Stimulated activated CD8-positive, alpha-beta memory T cell treated with anti-CD3 and anti-CD28 coated beads, Interleukin-4, amount 100 ng/mL, for 24 hours (primary cell): ENCODE results near the gene TNPO3.
"Not testable (repeated sequence)": the region's sequence is repeated elsewhere in the genome, so short reads cannot be mapped to it uniquely, and the experiment has no call there.

Experiments used
- DNase-seq: peaks from one replicate; pipeline ENCODE4 v3.0.0-alpha.2; 2020; ENCODE audit warnings: low read depth

The TNPO3 gene

GRCh38 chr7:129014501-129015101, 40.3 kb downstream of the TNPO3 start:
- DNase-seq, result no peak

GRCh38 chr7:129013048-129013724, 41.7 kb downstream of the TNPO3 start:
- no peak for DNase-seq

- no peak for DNase-seq
Observed at GRCh38 chr7:129012641-129013040, 42.3 kb downstream of the TNPO3 start.

GRCh38 chr7:129010075-129010474, 44.8 kb downstream of the TNPO3 start:
- no peak for DNase-seq

- no peak for DNase-seq
Observed at GRCh38 chr7:129009437-129009836, 45.5 kb downstream of the TNPO3 start.

- no peak for DNase-seq
Observed at GRCh38 chr7:129008645-129009414, 46.1 kb downstream of the TNPO3 start.

GRCh38 chr7:129007572-129007971, 47.3 kb downstream of the TNPO3 start:
- no peak for DNase-seq

- DNase-seq, result no peak
Observed at GRCh38 chr7:129006636-129007414, 48.1 kb downstream of the TNPO3 start.

- no peak for DNase-seq
Observed at GRCh38 chr7:129005186-129005585, 49.7 kb downstream of the TNPO3 start.

GRCh38 chr7:128997181-128997580, 57.7 kb downstream of the TNPO3 start:
- no peak for DNase-seq

GRCh38 chr7:128994560-128994959, 60.4 kb downstream of the TNPO3 start:
- DNase-seq, result not testable (repeated sequence)

GRCh38 chr7:128993419-128993818, 61.5 kb downstream of the TNPO3 start:
- DNase-seq, result no peak

GRCh38 chr7:128989961-128990360, 65.0 kb downstream of the TNPO3 start:
- DNase-seq, result no peak

GRCh38 chr7:128988372-128988771, 66.5 kb downstream of the TNPO3 start:
- DNase-seq, result no peak

- no peak for DNase-seq
Observed at GRCh38 chr7:128986609-128987008, 68.3 kb downstream of the TNPO3 start.

GRCh38 chr7:128985660-128986059, 69.3 kb downstream of the TNPO3 start:
- DNase-seq, result no peak

- DNase-seq, result no peak
Observed at GRCh38 chr7:128982105-128982504, 72.8 kb downstream of the TNPO3 start.

- DNase-seq, result no peak
Observed at GRCh38 chr7:128974241-128974934, 80.5 kb downstream of the TNPO3 start.

GRCh38 chr7:128968624-128969023, 86.3 kb downstream of the TNPO3 start:
- DNase-seq, result no peak

GRCh38 chr7:128963327-128963757, 91.6 kb downstream of the TNPO3 start:
- no peak for DNase-seq

- no peak for DNase-seq
Observed at GRCh38 chr7:128962899-128963298, 92.0 kb downstream of the TNPO3 start.
